Stimulated activated naive CD8-positive, alpha-beta T cell treated with anti-CD3 and anti-CD28 coated beads, Interleukin-15, Interleukin-2, amounts not matched to agents 100 U/mL and 50 U/mL, for 24 hours (primary cell): ENCODE data around the gene RASGRP1.

ENCODE experiments used
- ATAC-seq: fragments of 150-1000 bp; cut with Tn5 transposase; one replicate; pipeline ENCODE4 v1.10.0; 2021
- DNase-seq: peaks from one replicate; pipeline ENCODE4 v3.0.0; 2021

The RASGRP1 gene

DNA sequence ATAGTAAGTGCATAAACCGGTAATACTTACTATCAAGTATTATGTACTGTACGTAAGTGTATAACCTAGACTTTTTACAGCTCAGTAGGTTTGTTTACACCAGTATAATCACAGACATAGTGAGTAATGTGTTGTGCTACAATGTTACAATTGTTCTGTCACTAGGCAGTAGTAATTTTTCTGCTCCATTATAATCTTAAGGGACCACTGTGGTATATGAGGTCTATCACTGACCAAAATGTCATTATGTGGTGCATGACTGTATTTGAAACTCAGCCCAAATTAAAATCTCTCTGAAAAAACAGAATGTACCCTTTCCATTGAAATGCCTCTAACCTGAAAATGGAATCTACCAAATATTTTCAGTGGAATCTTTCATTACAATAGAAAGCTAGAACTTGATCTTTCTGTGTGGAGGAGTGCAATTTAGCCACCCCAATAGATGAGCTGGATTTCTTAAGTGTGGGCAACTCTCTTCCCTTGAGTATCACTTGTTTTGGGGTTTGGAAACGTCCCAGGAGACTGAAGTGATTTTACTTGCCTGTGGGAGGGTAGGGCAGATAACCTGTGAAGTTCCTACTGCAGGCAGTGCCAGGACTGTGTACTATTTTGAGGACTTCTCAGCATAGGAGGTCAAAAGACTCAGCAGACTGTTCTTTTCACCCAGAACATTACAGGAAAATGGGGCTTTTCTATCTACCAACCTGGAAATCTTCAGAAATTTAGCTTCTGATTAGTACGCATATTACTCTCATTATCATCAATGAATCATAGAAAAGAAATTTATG is 59.7 kb downstream of the RASGRP1 start:
- DNase-seq (no peak), ATAC-seq (peak; percentile 82)

- ATAC-seq, result no peak
These were observed 61.1 kb downstream of the RASGRP1 start for GRCh38 chr15:38503496-38503895.

GRCh38 chr15:38499651-38500050 is 65.0 kb downstream of the RASGRP1 start:
- DNase-seq (no peak), ATAC-seq (no peak)

More at GRCh38 chr15:38503496-38503895, 61.1 kb downstream of the RASGRP1 start:
- DNase-seq, result no peak

- no peak for ATAC-seq
These were observed 68.5 kb downstream of the RASGRP1 start for GRCh38 chr15:38496151-38496550.

DNA sequence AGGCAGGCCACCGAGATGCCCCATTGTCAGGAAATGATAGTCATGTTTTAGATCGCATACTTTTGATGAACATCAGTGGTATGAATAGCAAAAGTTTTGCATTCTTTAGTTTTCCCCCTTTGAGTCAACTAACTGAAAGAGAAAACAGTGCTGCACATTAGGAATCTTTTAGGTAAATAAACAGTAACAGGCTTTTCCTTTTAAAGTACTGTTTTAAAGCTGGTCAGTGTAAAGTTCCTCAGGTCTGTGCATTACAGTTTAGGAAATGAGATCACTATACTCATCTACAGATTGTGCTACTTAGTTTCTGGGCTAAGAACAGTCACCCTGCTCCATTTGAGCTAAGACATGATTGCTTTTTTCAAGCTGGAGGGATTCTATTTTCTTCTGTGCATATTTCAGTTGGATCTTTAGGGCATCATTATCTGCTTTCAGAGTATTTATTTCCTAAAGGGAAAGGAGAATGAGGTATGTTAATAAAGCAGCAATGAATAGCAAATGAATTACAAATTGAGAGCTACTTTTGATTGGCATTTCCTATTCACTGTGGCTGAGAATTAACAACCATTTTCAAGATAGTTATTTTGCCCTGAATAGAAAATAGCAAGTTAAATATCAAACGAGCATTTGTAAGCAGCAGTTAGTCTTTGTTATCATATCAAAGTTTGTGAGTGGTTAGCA is 74.2 kb downstream of the RASGRP1 start:
- ATAC-seq, result no peak
- DNase-seq, result no peak

More at GRCh38 chr15:38496151-38496550, 68.5 kb downstream of the RASGRP1 start:
- DNase-seq, result no peak

- DNase-seq, result no peak
- ATAC-seq, result no peak
These were observed 77.2 kb downstream of the RASGRP1 start for GRCh38 chr15:38487378-38487777.

DNA sequence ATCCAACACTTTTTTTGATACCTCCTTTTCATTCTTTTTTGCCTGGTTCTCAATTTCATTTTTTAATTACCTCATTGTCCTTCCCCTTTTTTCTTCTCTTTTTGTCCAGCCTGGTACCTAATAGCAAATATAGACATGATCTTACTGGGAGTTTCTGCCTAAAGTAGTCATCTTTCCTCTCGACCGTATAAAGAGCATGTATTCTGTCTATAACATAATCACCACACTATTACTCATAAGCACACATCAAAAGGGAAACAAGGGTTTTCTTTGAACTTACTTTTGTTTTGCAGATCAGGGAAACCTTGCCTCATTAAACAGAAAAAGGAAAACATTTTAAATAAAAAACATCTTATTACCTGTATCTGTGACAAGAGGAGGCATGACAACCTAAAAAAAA is 77.7 kb downstream of the RASGRP1 start:
- ATAC-seq, result peak; percentile 96
- DNase-seq, result no peak

- no peak for DNase-seq
- ATAC-seq, result no peak
These were observed 82.0 kb downstream of the RASGRP1 start for GRCh38 chr15:38482572-38482971.

GRCh38 chr15:38481761-38482160 is 82.9 kb downstream of the RASGRP1 start:
- no peak for ATAC-seq
- no peak for DNase-seq

DNA sequence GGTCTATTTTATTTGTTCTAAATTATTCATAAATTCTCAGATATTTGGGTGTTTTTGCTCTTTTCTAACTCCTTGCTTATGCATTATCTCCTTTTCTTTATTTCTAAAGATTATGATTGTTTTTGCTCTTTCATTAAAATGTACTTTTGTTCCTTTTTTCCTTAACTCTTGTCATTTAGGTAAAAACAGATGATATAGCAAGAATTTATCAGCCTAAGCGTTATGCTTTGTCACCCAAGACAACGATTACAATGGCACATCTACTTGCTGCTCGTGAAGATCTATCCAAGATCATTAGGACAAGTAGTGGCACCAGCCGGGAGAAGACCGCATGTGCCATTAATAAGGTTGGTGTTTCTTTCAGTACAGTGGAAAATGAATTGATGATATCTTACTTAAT is 83.5 kb downstream of the RASGRP1 start:
- ATAC-seq, result no peak
- no peak for DNase-seq

GRCh38 chr15:38479756-38480155 is 84.9 kb downstream of the RASGRP1 start:
- ATAC-seq, result no peak
- DNase-seq, result no peak

DNA sequence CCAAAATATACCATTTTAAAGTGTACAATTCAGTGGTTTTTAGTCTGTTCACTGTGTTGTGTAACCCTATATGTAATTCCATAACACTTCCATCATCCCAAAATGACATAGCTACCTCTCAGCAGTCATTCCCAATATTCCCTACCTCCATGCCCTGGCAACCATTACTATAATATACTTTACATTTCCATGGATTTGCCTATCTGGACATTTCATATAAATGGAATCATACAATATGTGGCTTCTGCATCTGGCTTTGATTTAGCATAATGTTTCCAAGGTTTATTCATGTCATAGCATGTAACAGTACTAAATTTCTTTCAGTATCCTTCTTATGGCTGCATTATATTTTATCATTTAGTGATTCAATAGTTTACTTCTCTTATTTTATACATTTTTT is 85.3 kb downstream of the RASGRP1 start:
- DNase-seq (no peak), ATAC-seq (no peak)

- DNase-seq, result no peak
- ATAC-seq, result no peak
These were observed 87.0 kb downstream of the RASGRP1 start for GRCh38 chr15:38477637-38478036.

DNA sequence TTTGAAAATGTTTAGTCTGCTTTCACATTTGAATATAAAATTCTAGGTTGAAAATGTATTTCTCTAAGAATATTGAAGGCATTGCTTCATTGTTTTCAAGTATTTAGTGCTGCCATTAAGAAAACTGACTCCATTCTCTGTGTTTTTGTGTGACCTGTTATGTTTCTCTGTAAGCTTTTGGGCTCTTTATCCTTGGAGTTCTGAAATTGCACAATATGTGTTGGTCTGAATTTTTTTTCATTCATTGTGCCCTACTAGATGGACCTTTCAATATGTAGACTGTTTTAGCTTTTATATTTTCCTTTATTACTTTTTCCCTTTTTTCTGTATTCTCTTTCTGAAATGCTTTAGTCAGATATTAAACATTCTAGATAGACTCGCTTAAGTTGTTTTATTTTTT is 88.5 kb downstream of the RASGRP1 start:
- ATAC-seq (no peak), DNase-seq (no peak)

GRCh38 chr15:38475361-38475760 is 89.3 kb downstream of the RASGRP1 start:
- ATAC-seq, result no peak

GRCh38 chr15:38474155-38474757 is 90.4 kb downstream of the RASGRP1 start:
- no peak for DNase-seq
- peak; percentile 79 for ATAC-seq

More at GRCh38 chr15:38475361-38475760, 89.3 kb downstream of the RASGRP1 start:
- no peak for DNase-seq

- no peak for DNase-seq
These were observed 92.6 kb downstream of the RASGRP1 start for GRCh38 chr15:38471974-38472373.

DNA sequence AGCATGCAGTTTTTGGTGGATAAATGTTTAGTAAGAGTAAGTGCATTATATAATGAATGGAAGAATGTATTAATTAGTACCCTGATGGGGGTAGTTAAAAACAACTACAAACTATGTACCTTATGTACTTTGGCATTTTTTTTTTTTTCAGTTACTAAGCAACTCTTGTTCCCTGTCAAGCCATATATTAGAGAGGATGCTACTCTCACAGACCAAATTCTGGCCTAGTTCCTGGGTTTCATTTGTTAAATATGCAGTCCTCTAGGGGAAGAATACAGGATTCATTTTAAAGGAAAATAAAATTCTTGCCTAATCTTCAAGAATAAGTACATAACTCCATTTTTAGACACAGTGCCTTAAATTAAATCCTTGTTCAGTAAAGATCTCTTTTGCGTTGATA is 93.8 kb downstream of the RASGRP1 start:
- no peak for ATAC-seq
- DNase-seq, result no peak

More at GRCh38 chr15:38471974-38472373, 92.6 kb downstream of the RASGRP1 start:
- ATAC-seq, result no peak

DNA sequence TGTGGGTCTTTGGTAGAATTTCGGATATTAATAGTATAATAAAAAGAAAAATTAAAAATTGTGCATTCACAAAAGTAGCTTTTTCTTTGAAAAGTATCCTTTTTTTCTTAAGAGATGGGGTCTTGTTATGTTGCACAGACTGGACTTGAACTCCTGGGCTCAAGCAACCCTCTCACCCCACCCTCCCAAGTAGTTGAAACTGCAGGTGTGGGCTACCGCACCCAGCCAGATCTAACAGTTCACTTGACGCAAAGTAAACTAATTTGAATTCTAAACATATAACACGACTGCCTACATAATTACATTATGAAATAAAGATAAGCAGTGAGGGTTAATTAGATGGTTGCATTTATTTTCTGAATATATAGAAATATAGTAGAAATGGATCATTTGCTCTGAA is 99.9 kb downstream of the RASGRP1 start:
- DNase-seq (no peak), ATAC-seq (no peak)

GRCh38 chr15:38463893-38464292 is 100.7 kb downstream of the RASGRP1 start:
- no peak for DNase-seq
- ATAC-seq, result no peak

DNA sequence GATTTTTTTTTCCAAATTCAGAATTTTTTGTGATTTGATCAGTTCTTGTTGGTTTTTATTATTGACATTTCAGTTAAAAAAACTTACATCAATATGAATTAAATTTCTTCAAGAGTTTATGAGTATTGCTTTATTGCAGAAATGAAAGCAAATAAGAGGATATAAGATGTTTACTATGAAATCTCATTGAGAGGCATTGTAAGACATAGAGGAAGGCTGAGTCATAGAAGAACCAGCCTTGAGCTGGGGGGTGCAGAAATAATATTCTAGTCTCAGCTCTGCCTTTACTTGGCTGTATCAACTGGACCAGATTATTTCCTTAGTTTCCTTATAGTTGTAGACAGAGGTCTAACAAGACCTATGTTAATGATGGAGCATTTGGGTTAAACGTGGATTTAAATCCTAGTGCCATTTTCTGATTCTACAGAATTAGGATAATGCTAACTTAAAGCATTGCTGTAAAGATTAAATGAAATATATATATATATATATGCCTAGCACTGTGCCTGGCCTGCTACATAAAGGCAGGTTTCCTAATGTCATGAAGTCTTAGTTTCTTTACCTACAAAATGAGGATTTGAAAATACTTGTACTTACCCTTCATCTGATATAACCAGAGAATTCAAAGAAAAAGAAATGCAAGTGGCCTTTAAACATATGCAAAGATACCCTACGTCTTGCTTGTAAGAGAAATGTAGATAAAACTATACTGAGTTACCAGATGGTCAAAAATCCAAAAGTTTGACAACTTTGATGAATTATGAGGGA is 103.4 kb downstream of the RASGRP1 start:
- DNase-seq, result no peak
- ATAC-seq, result no peak

- ATAC-seq, result no peak
- DNase-seq, result no peak
These were observed 104.1 kb downstream of the RASGRP1 start for GRCh38 chr15:38460543-38460942.
